NB4 (cell line): ENCODE data around the gene DCLK1.

ENCODE experiments used
- DNase-seq: peaks from one replicate; pipeline ENCODE4 v3.0.0; 2010; ENCODE audit warnings: low read depth
- H3K4me3 ChIP-seq: one replicate; pipeline ENCODE4 v1.5.1; 2011; ENCODE audit warnings: mild to moderate bottlenecking, low read depth, low read length, moderate library complexity
- CTCF ChIP-seq: IDR thresholded peaks from one replicate; pipeline ENCODE4 v1.5.1; 2012; ENCODE audit warnings: low read depth, low read length
- MYC ChIP-seq: IDR thresholded peaks from 2 replicates; pipeline ENCODE4 v1.6.1; 2011; ENCODE audit warnings: low read depth, low read length
- POLR2A ChIP-seq: IDR thresholded peaks from 2 replicates; pipeline ENCODE4 v1.6.1; 2011; ENCODE audit warnings: mild to moderate bottlenecking; ENCODE audit not compliant: insufficient read length; ENCODE audit errors: extremely low read depth
- TF ChIP-seq, protein P1 (sequence below): IDR thresholded peaks from 2 replicates; pipeline ENCODE4 v1.6.1; 2011; ENCODE audit warnings: low read depth, low read length

The DCLK1 gene

DNA sequence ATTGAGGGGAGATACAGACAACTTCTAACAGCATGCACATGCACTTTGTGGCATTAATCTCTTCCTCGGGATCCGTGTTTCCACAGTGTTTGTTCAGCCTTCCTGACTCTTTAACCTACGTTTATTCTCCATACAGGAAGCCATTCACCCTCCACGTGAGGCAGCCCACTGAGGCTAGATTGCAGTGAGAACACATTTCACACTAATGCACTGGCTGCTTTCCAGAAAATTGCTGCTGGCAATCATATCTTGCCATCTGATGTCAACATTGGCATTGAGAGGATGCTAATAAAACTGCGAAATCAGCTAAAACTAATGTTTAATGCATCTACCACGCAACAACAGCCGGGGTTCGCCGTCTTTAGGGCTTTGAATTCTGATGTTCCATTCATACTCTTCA lies 30.0 kb downstream of the DCLK1 start:
- no peak for DNase-seq
- TF ChIP-seq CTCF (no peak), MYC (no peak), POLR2A (no peak)
- TF ChIP-seq, protein P1, sequence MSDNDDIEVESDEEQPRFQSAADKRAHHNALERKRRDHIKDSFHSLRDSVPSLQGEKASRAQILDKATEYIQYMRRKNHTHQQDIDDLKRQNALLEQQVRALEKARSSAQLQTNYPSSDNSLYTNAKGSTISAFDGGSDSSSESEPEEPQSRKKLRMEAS, result no peak
- no peak overlapping the region for H3K4me3 ChIP-seq

GRCh38 chr13:36098080-36098479 lies 33.1 kb downstream of the DCLK1 start:
- no peak overlapping the region for H3K4me3 ChIP-seq
- TF ChIP-seq MYC (no peak), POLR2A (no peak), CTCF (no peak)
- TF ChIP-seq, protein P1, result no peak
- DNase-seq, result no peak

DNA sequence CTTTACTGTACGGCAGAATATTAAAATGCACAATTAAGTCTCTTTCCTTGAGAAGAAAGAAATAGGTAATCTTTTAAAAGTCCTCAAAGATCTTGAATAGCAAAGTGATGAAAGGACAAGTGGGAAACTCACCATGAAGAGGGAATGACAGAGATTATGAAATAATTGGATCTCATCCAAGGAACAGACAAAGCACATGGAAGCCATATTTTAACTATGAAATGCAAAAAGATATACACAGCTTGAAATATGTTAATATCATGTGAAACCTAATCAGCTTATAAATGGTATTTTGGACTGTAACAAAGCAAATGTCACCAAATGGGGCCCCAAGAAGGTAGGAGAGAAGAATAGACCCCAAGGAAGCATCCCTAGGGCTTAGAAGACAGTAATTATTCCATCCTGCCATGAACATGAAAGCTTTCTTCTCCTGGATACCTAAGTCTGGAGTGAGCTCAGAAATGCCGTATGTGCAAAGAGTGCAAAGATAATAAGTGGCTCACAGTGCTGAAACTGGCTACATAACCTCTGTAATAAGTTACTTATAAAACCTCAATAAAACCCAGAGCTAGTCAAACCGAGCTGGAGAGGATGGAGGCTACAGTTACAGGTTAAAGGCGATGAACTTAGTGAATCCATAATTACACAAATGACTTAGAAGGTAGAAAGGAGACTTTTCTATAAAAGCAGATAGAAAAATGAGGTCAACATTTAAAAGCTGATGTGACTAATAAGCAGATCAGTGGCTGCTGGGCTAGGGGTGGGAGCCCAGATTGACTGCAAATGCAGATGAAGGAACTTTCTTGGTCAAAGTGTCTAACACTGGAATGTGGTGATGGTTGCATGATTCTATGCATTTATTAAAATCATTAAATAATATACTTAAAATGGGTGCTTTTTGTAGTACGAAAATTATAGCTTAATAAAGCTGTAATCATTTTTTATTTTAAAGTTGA lies 34.4 kb downstream of the DCLK1 start:
- no peak for DNase-seq
- TF ChIP-seq, protein P1, result no peak
- TF ChIP-seq POLR2A (no peak), MYC (no peak), CTCF (no peak)
- no peak overlapping the region for H3K4me3 ChIP-seq

DNA sequence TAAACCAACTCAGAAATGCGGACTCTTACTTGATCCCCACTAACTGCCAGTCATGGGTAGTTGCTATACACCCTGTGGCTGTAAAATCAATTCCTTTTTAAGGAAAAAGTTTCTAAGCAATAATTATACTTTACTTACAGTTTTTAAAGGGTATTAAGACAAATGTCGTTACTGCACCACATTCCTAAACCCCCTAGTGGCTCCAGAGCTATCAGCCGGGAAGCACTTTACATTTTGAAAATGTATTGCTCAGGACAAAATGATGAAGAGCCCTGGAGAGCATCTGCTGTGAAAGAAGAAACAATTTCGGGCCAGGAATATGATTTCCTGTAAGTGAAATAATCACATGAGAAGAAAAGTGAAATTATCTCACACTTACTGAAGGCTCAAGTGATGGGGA lies 36.7 kb downstream of the DCLK1 start:
- DNase-seq, result no peak
- TF ChIP-seq CTCF (no peak), POLR2A (no peak), MYC (no peak)
- TF ChIP-seq, protein P1, result no peak
- H3K4me3 ChIP-seq, result no peak overlapping the region

DNA sequence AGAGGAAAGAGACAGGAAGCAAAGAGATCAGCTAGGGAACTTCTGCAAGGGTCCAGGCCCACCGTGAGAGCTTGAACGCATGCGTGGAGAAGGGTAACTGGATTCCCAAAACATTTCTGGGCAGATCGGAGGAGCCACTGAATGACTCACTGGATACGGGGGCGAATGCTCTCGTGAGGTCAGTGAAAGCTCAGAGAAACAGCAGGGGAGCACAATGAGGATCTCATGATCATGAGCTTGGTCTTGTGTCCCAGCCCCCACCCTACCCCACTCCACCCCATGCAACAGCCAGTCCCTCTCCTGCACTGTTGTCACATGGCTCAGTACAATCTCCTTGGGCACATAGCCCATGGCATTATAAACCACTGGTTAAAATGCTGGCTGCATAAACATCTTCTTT lies 40.6 kb downstream of the DCLK1 start:
- no peak for DNase-seq
- TF ChIP-seq MYC (no peak), POLR2A (no peak), CTCF (no peak)
- TF ChIP-seq, protein P1, result no peak
- no peak overlapping the region for H3K4me3 ChIP-seq
